Panc1 (cell line): ENCODE measurements around the gene AGPAT3.

Source experiments
- CTCF ChIP-seq: fragments of 450-650 bp; IDR thresholded peaks from 2 replicates; pipeline ENCODE4 v1.5.1; 2017; ENCODE audit warnings: mild to moderate bottlenecking
- POLR2AphosphoS5 ChIP-seq: IDR thresholded peaks from 2 replicates; pipeline ENCODE4 v1.6.1; 2012; ENCODE audit warnings: mild to moderate bottlenecking, low read depth, low read length, moderate library complexity
- SIN3A ChIP-seq: IDR thresholded peaks from 2 replicates; pipeline ENCODE4 v1.6.1; 2012; ENCODE audit warnings: low read depth, mild to moderate bottlenecking, low read length, moderate library complexity, borderline replicate concordance; ENCODE audit not compliant: insufficient read depth
- TCF7L2 ChIP-seq: IDR thresholded peaks from 2 replicates; pipeline ENCODE4 v1.6.1; 2011; ENCODE audit warnings: mild to moderate bottlenecking, low read depth, low read length, inconsistent platforms
- TF ChIP-seq, protein P1 (sequence below), 2 experiments: IDR thresholded peaks; 2 replicates each; pipeline ENCODE4 v1.6.1; 2011 to 2012; ENCODE audit warnings: low read depth in 2 of 2, control low read depth in 1 of 2, low read length in 1 of 2, mild to moderate bottlenecking in 1 of 2, moderate library complexity in 1 of 2; ENCODE audit not compliant: insufficient read depth in 1 of 2

DNA sequence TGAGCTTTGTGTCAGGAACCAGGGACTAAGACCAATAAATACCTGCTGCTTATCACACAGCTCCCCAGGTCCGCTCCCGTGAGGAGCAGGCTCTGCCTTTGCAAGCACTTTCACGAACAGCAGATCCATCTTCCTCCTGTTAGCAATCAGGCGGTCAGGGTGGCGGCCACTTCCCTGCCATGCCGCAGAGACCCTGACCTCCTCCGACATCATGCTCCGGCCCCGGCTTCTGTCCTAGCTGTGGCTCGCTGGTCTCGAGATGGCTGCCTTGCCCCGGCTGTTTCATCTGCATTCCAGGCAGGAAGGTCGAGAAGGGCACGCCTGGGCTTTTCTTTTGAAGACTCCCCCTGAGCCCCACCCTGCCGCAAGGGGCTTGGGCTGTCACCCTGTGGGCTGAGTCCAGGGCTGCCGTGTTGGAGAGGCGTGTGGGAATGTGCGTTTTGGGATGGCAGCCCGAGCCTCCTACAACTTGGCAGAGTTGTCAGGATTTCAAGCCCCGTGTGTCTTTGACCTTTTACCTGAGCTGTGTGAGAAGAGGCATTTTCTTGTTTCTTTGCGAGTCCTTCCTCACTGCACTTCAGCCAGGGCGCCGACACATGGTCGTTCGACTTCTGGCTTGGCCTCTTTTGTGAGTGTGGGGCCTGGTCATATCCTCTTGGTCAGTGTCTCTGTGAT is 59.5 kb downstream of the AGPAT3 start:
- TF ChIP-seq CTCF: no peak
- no peak for TF ChIP-seq SIN3A
- no peak for TF ChIP-seq TCF7L2
- TF ChIP-seq POLR2AphosphoS5: no peak
- TF ChIP-seq, protein P1, sequence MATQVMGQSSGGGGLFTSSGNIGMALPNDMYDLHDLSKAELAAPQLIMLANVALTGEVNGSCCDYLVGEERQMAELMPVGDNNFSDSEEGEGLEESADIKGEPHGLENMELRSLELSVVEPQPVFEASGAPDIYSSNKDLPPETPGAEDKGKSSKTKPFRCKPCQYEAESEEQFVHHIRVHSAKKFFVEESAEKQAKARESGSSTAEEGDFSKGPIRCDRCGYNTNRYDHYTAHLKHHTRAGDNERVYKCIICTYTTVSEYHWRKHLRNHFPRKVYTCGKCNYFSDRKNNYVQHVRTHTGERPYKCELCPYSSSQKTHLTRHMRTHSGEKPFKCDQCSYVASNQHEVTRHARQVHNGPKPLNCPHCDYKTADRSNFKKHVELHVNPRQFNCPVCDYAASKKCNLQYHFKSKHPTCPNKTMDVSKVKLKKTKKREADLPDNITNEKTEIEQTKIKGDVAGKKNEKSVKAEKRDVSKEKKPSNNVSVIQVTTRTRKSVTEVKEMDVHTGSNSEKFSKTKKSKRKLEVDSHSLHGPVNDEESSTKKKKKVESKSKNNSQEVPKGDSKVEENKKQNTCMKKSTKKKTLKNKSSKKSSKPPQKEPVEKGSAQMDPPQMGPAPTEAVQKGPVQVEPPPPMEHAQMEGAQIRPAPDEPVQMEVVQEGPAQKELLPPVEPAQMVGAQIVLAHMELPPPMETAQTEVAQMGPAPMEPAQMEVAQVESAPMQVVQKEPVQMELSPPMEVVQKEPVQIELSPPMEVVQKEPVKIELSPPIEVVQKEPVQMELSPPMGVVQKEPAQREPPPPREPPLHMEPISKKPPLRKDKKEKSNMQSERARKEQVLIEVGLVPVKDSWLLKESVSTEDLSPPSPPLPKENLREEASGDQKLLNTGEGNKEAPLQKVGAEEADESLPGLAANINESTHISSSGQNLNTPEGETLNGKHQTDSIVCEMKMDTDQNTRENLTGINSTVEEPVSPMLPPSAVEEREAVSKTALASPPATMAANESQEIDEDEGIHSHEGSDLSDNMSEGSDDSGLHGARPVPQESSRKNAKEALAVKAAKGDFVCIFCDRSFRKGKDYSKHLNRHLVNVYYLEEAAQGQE (IDR thresholded peaks at IDR 0.05; ENCODE audit: insufficient read depth in 1 of 2, low read depth in 2 of 2, low read length in 1 of 2): no peak
